ENCODE results near the gene EPHA7. TPM values are rescaled to one million over a fixed set of nuclear protein-coding genes. Genes with fewer than 3 reads are reported as not detected.

EPHA7 gene
- total and polyA plus RNA-seq, 2 donors: 0.39 to 0.52 TPM

DNA sequence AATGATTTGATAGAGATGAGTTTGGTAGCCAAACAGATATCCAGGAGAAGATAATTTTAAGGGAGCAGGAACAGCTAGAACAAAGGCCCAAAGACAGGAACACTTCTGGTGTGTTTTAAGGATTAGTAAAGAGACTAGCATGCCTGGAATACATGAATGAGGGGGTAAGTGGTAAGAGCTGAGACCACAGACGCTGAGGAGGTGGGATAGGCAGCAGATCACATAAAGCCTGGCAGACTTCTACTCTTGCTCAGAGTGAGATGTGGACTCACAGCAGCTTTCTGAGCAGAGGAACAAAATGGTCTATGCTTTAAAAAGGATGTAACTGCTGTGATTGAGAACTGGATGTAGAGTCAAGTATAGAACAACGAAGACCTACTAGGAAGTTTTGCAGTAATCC lies 100.1 kb downstream of the EPHA7 start:
- no peak overlapping the region for H3K4me3 ChIP-seq (ENCODE audit: low read length in 2 of 2)
- H3K27me3 ChIP-seq (ENCODE audit: control insufficient read depth in 2 of 2, insufficient read depth in 1 of 2, low read length in 1 of 2): no peaks in the 10 kb centered on the region
- WGBS: 80% methylated on average over 2 of the region's 2 CpGs
- no peak overlapping the region for H3K27ac ChIP-seq (ENCODE audit: low read depth in 1 of 2, low read length in 1 of 2)
- no peaks in the 10 kb centered on the region for H3K9me3 ChIP-seq (ENCODE audit: control insufficient read depth in 2 of 2, insufficient read depth in 1 of 2, low read length in 1 of 2)
- no peaks in the 10 kb centered on the region for H3K36me3 ChIP-seq (ENCODE audit: control insufficient read depth in 2 of 2, insufficient read depth in 2 of 2, low read length in 1 of 2)
- H3K4me1 ChIP-seq (ENCODE audit: control insufficient read depth in 2 of 2, insufficient read depth in 2 of 2, low read length in 2 of 2): no peaks in the 10 kb centered on the region
- no peak for DNase-seq (ENCODE audit: low read depth in 6 of 9, low spot score in 9 of 9)

DNA sequence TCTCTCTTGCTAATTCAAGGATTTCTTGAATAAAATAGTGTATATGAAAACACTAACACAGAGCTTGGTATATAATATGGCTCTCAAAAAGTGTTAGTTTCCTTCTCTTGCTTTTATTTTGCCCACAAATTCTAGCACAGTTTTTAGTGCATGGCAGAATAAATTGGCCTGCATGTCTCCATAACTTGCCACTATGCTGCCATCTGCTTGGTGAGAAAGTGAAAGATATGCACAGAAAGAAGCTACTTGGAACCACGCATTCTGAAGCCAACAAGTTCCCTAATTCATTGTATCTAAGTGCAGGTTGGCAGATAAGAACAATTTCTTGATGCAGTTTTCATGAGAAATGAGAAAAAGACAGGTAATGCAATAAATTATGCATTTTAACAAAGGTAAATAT lies 101.2 kb downstream of the EPHA7 start:
- Histone ChIP-seq H3K27me3 (ENCODE audit: control insufficient read depth in 2 of 2, insufficient read depth in 1 of 2, low read length in 1 of 2) (no peaks in the 10 kb centered on the region), H3K4me3 (ENCODE audit: low read length in 2 of 2) (no peak overlapping the region), H3K4me1 (ENCODE audit: control insufficient read depth in 2 of 2, insufficient read depth in 2 of 2, low read length in 2 of 2) (no peaks in the 10 kb centered on the region), H3K36me3 (ENCODE audit: control insufficient read depth in 2 of 2, insufficient read depth in 2 of 2, low read length in 1 of 2) (no peaks in the 10 kb centered on the region), H3K9me3 (ENCODE audit: control insufficient read depth in 2 of 2, insufficient read depth in 1 of 2, low read length in 1 of 2) (no peaks in the 10 kb centered on the region), H3K27ac (ENCODE audit: low read depth in 1 of 2, low read length in 1 of 2) (no peak overlapping the region)
- 80% methylated on average over 1 of the region's 1 CpG for WGBS
- no peak for DNase-seq (ENCODE audit: low read depth in 6 of 9, low spot score in 9 of 9)

DNA sequence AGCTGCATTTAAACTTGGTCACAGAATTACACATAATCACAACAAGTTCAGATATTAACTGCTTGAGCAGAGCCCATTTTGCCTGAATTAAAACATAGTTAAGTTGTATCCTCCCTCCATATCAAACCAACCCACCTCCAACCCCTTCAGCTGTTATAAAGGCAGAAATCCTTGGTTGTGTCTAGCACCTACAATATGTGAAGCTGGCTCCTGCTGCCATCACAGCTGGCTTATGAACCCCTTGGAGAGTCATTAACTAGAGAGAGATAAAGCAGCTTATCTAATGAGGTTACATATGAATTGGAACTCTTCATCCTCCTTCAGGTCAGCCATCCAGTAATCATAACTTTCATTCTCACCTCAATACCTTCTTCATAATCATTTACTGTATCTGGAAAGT lies 101.8 kb downstream of the EPHA7 start:
- no peaks in the 10 kb centered on the region for H3K9me3 ChIP-seq (ENCODE audit: control insufficient read depth in 2 of 2, insufficient read depth in 1 of 2, low read length in 1 of 2)
- DNase-seq (ENCODE audit: low read depth in 6 of 9, low spot score in 9 of 9): no peak
- H3K27me3 ChIP-seq (ENCODE audit: control insufficient read depth in 2 of 2, insufficient read depth in 1 of 2, low read length in 1 of 2): no peaks in the 10 kb centered on the region
- H3K36me3 ChIP-seq (ENCODE audit: control insufficient read depth in 2 of 2, insufficient read depth in 2 of 2, low read length in 1 of 2): no peaks in the 10 kb centered on the region
- no peaks in the 10 kb centered on the region for H3K4me1 ChIP-seq (ENCODE audit: control insufficient read depth in 2 of 2, insufficient read depth in 2 of 2, low read length in 2 of 2)
- H3K4me3 ChIP-seq (ENCODE audit: low read length in 2 of 2): no peak overlapping the region
- H3K27ac ChIP-seq (ENCODE audit: low read depth in 1 of 2, low read length in 1 of 2): no peak overlapping the region

- Histone ChIP-seq H3K9me3 (ENCODE audit: control insufficient read depth in 2 of 2, insufficient read depth in 1 of 2, low read length in 1 of 2) (no peaks in the 10 kb centered on the region), H3K4me1 (ENCODE audit: control insufficient read depth in 2 of 2, insufficient read depth in 2 of 2, low read length in 2 of 2) (no peaks in the 10 kb centered on the region), H3K4me3 (ENCODE audit: low read length in 2 of 2) (no peak overlapping the region), H3K27ac (ENCODE audit: low read depth in 1 of 2, low read length in 1 of 2) (no peak overlapping the region), H3K27me3 (ENCODE audit: control insufficient read depth in 2 of 2, insufficient read depth in 1 of 2, low read length in 1 of 2) (no peaks in the 10 kb centered on the region), H3K36me3 (ENCODE audit: control insufficient read depth in 2 of 2, insufficient read depth in 2 of 2, low read length in 1 of 2) (no peaks in the 10 kb centered on the region)
- 84% methylated on average over 5 of the region's 5 CpGs for WGBS
- no peak for DNase-seq (ENCODE audit: low read depth in 6 of 9, low spot score in 9 of 9)
Measured at GRCh38 chr6:93307505-93308409, 111.6 kb downstream of the EPHA7 start.

DNA sequence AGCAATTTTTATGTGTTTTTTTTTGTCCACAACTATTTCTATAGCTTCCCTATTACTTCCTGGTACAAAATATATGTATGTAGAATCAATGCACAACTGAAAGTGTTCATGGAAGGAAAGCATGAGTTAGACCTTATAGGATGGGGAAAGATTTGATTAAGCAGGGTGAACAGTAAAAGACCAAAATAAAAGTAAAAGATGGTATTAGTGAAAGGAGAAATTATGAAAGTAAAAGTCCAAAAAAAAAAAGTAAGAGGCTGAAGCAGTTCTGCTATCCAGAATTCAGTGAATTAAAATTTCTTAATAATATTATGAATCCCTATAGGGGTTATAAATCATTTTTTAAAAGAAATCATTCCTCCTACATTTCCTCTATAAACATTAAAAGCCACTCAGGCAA lies 114.3 kb downstream of the EPHA7 start:
- Histone ChIP-seq H3K4me3 (ENCODE audit: low read length in 2 of 2) (no peak overlapping the region), H3K27ac (ENCODE audit: low read depth in 1 of 2, low read length in 1 of 2) (no peak overlapping the region), H3K4me1 (ENCODE audit: control insufficient read depth in 2 of 2, insufficient read depth in 2 of 2, low read length in 2 of 2) (no peaks in the 10 kb centered on the region), H3K27me3 (ENCODE audit: control insufficient read depth in 2 of 2, insufficient read depth in 1 of 2, low read length in 1 of 2) (no peaks in the 10 kb centered on the region), H3K9me3 (ENCODE audit: control insufficient read depth in 2 of 2, insufficient read depth in 1 of 2, low read length in 1 of 2) (no peaks in the 10 kb centered on the region), H3K36me3 (ENCODE audit: control insufficient read depth in 2 of 2, insufficient read depth in 2 of 2, low read length in 1 of 2) (no peaks in the 10 kb centered on the region)
- DNase-seq (ENCODE audit: low read depth in 6 of 9, low spot score in 9 of 9): no peak

- H3K4me3 ChIP-seq (ENCODE audit: low read length in 2 of 2): no peak overlapping the region
- no peaks in the 10 kb centered on the region for H3K9me3 ChIP-seq (ENCODE audit: control insufficient read depth in 2 of 2, insufficient read depth in 1 of 2, low read length in 1 of 2)
- H3K27me3 ChIP-seq (ENCODE audit: control insufficient read depth in 2 of 2, insufficient read depth in 1 of 2, low read length in 1 of 2): no peaks in the 10 kb centered on the region
- 90% methylated on average over 1 of the region's 1 CpG for WGBS
- no peak for DNase-seq (ENCODE audit: low read depth in 6 of 9, low spot score in 9 of 9)
- H3K27ac ChIP-seq (ENCODE audit: low read depth in 1 of 2, low read length in 1 of 2): no peak overlapping the region
- H3K4me1 ChIP-seq (ENCODE audit: control insufficient read depth in 2 of 2, insufficient read depth in 2 of 2, low read length in 2 of 2): no peaks in the 10 kb centered on the region
- H3K36me3 ChIP-seq (ENCODE audit: control insufficient read depth in 2 of 2, insufficient read depth in 2 of 2, low read length in 1 of 2): no peaks in the 10 kb centered on the region
Measured at GRCh38 chr6:93304505-93304904, 114.9 kb downstream of the EPHA7 start.

DNA sequence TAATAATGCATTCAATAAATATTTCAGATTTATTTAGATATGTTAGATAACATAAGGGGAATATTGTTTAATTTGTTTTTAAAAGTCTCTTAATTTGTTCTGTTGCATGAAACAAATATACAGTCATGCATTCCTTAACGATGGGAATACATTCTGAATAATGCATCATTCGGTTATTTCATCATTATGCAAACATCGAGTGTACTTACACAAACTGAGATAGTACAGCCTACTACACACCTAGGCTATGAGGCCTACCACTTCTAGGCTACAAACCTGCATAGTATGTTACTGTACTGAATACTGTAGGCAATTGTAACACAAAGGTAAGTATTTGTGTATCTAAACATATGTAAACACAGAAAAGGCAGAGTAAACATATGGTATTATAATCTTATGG lies 118.7 kb downstream of the EPHA7 start:
- no peak for DNase-seq (ENCODE audit: low read depth in 6 of 9, low spot score in 9 of 9)
- Histone ChIP-seq H3K9me3 (ENCODE audit: control insufficient read depth in 2 of 2, insufficient read depth in 1 of 2, low read length in 1 of 2) (no peaks in the 10 kb centered on the region), H3K36me3 (ENCODE audit: control insufficient read depth in 2 of 2, insufficient read depth in 2 of 2, low read length in 1 of 2) (no peaks in the 10 kb centered on the region), H3K4me3 (ENCODE audit: low read length in 2 of 2) (no peak overlapping the region), H3K27ac (ENCODE audit: low read depth in 1 of 2, low read length in 1 of 2) (no peak overlapping the region), H3K4me1 (ENCODE audit: control insufficient read depth in 2 of 2, insufficient read depth in 2 of 2, low read length in 2 of 2) (no peaks in the 10 kb centered on the region), H3K27me3 (ENCODE audit: control insufficient read depth in 2 of 2, insufficient read depth in 1 of 2, low read length in 1 of 2) (no peaks in the 10 kb centered on the region)
- 95% methylated on average over 3 of the region's 3 CpGs for WGBS

DNA sequence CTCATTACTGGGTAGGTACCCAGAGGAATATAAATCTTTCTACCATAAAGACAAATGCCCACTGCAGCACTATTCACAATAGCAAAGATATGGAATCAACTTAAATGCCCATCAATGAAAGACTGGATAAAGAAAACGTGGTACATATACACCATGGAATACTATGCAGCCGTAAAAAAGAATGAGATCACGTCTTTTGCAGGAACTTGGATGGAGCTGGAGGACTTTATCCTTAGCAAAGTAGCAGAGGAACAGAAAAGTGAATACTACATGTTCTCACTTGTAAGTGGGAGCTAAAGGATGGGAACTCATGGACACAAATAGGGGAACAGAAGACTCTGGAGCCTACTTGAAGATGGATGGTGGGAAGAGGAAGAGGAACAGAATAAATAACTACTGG lies 119.7 kb downstream of the EPHA7 start:
- DNase-seq (ENCODE audit: low read depth in 6 of 9, low spot score in 9 of 9): no peak
- Histone ChIP-seq H3K4me1 (ENCODE audit: control insufficient read depth in 2 of 2, insufficient read depth in 2 of 2, low read length in 2 of 2) (no peaks in the 10 kb centered on the region), H3K9me3 (ENCODE audit: control insufficient read depth in 2 of 2, insufficient read depth in 1 of 2, low read length in 1 of 2) (no peaks in the 10 kb centered on the region), H3K36me3 (ENCODE audit: control insufficient read depth in 2 of 2, insufficient read depth in 2 of 2, low read length in 1 of 2) (no peaks in the 10 kb centered on the region), H3K27me3 (ENCODE audit: control insufficient read depth in 2 of 2, insufficient read depth in 1 of 2, low read length in 1 of 2) (no peaks in the 10 kb centered on the region), H3K27ac (ENCODE audit: low read depth in 1 of 2, low read length in 1 of 2) (no peak overlapping the region), H3K4me3 (ENCODE audit: low read length in 2 of 2) (no peak overlapping the region)
- WGBS: 79% methylated on average over 3 of the region's 3 CpGs

- Histone ChIP-seq H3K27me3 (ENCODE audit: control insufficient read depth in 2 of 2, insufficient read depth in 1 of 2, low read length in 1 of 2) (no peaks in the 10 kb centered on the region), H3K27ac (ENCODE audit: low read depth in 1 of 2, low read length in 1 of 2) (no peak overlapping the region), H3K4me3 (ENCODE audit: low read length in 2 of 2) (no peak overlapping the region), H3K36me3 (ENCODE audit: control insufficient read depth in 2 of 2, insufficient read depth in 2 of 2, low read length in 1 of 2) (no peaks in the 10 kb centered on the region), H3K9me3 (ENCODE audit: control insufficient read depth in 2 of 2, insufficient read depth in 1 of 2, low read length in 1 of 2) (no peaks in the 10 kb centered on the region), H3K4me1 (ENCODE audit: control insufficient read depth in 2 of 2, insufficient read depth in 2 of 2, low read length in 2 of 2) (no peaks in the 10 kb centered on the region)
- DNase-seq (ENCODE audit: low read depth in 6 of 9, low spot score in 9 of 9): no peak
Measured at GRCh38 chr6:93295631-93296030, 123.7 kb downstream of the EPHA7 start.

All from thymus (tissue), 11 donors.